GM18505 (cell line): ENCODE measurements around the gene HNRNPCL4.
"Not testable (repeated sequence)": the region's sequence is repeated elsewhere in the genome, so short reads cannot be mapped to it uniquely, and the experiment has no call there.

Source experiments
- ATAC-seq: cut with Tn5 transposase; IDR thresholded peaks from one replicate; pipeline ENCODE4 v1.9.1; 2021; ENCODE audit not compliant: unreplicated experiment

The HNRNPCL4 gene

GRCh38 chr1:13165531-13165930, at the start of gene HNRNPCL4:
Gene HNRNPCL4, minus strand, starts transcription at chr1:13165631. Its CDS starts 164 bp downstream, at chr1:13165467.
- ATAC-seq, result not testable (repeated sequence)

GRCh38 chr1:13208712-13209111, 43.3 kb upstream of the HNRNPCL4 start:
- not testable (repeated sequence) for ATAC-seq

GRCh38 chr1:13201309-13201708, 35.9 kb upstream of the HNRNPCL4 start, which contains the start of gene PRAMEF13:
Gene PRAMEF13, minus strand, starts transcription at chr1:13201409. Its CDS starts 1,820 bp downstream, at chr1:13199589.
- not testable (repeated sequence) for ATAC-seq

GRCh38 chr1:13171548-13171947, 6.1 kb upstream of the HNRNPCL4 start, which contains the start of gene PRAMEF9:
Gene PRAMEF9, plus strand, starts transcription at chr1:13171848. Its CDS starts 3,433 bp downstream, at chr1:13175281.
- not testable (repeated sequence) for ATAC-seq

DNA sequence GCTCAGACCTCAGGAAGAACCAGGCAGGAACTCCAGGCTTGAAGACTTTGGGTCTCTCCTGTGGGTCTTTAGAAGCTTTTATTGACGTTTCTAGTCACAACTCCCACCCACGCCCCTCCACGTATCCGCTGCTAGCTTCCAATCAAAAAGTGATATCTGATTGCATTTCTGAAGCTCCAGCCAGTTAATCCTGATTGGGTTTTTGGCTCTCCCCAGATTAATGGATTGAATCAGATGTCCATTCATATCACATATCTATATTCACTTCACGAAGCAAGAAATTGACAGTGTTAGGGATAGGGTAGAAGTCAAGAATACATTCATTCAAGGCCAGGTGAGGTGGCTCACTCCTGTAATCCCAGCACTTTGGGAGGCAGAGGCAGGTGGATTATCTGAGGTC, 9.5 kb downstream of the HNRNPCL4 start, which contains the start of gene PRAMEF26:
Gene PRAMEF26 (minus strand): TSS at position 101 of the 400 bp plus-strand sequence. CDS start 2,914 bp downstream, outside the sequence.
- not testable (repeated sequence) for ATAC-seq

DNA sequence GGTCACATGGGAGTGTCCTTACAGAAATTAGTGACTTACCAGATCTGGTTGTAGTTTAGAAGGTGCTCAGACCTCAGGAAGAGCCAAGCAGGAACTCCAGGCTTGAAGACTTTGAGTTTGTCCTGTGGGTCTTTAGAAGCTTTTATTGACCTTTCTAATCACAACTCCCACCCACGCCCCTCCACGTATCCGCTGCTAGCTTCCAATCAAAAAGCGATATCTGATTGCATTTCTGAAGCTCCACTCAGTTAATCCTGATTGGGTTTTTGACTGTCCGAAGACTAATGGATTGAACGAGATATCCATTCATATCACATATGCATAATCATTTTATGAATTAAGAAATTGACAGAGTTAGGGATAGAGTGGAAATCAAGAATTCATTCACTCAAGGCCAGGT, 48.7 kb downstream of the HNRNPCL4 start, which contains the start of gene HNRNPCL2:
Gene HNRNPCL2 (minus strand): TSS at position 101 of the 400 bp plus-strand sequence. CDS start 454 bp downstream, outside the sequence.
- not testable (repeated sequence) for ATAC-seq
